ENCODE results near the gene TEX10.

- TF ChIP-seq EZH2 (IDR thresholded peaks at IDR 0.05; ENCODE audit: borderline replicate concordance, low read depth, low read length, severe bottlenecking) (no peak), CTCF (IDR thresholded peaks at IDR 0.05; ENCODE audit: extremely low read depth in 1 of 2, insufficient read depth in 1 of 2, low read depth in 1 of 2, low read length in 2 of 2) (no peak), POLR2A (IDR thresholded peaks at IDR 0.05; ENCODE audit: low read depth, low read length) (no peak), MYC (IDR thresholded peaks at IDR 0.05; ENCODE audit: low read depth, low read length) (no peak), POLR2AphosphoS5 (IDR thresholded peaks at IDR 0.05; ENCODE audit: insufficient read depth, low read depth, low read length) (no peak), MAX (IDR thresholded peaks at IDR 0.05; ENCODE audit: insufficient read depth, insufficient read length) (no peak), JUN (IDR thresholded peaks at IDR 0.05; ENCODE audit: borderline replicate concordance, insufficient read depth, insufficient read length, low read depth) (no peak)
Measured at GRCh38 chr9:100285601-100286000, 67.1 kb downstream of the TEX10 start.
